Mesodermal cell (in vitro differentiated cells): ENCODE results near the gene RAPGEF1.

Experiments
- H3K27ac ChIP-seq: 2 replicates; pipeline ENCODE4 v1.7.0; 2013; ENCODE audit warnings: mild to moderate bottlenecking, low read depth, low read length, moderate library complexity; ENCODE audit not compliant: severe bottlenecking
- H3K36me3 ChIP-seq: 2 replicates; pipeline ENCODE4 v1.7.1; 2013; ENCODE audit warnings: mild to moderate bottlenecking, low read length, moderate library complexity; ENCODE audit not compliant: control insufficient read depth, insufficient read depth
- H3K4me1 ChIP-seq: one replicate; pipeline ENCODE4 v1.7.1; 2013; ENCODE audit warnings: mild to moderate bottlenecking, low read length; ENCODE audit not compliant: insufficient read depth, control insufficient read depth, poor library complexity, severe bottlenecking
- H3K4me3 ChIP-seq: 2 replicates; pipeline ENCODE4 v1.7.0; 2013; ENCODE audit warnings: low read length, control low read depth, mild to moderate bottlenecking; ENCODE audit not compliant: insufficient read depth, poor library complexity, severe bottlenecking; ENCODE audit errors: extremely low read depth
- H3K9me3 ChIP-seq: 2 replicates; pipeline ENCODE4 v1.7.1; 2013; ENCODE audit warnings: mild to moderate bottlenecking, low read length, moderate library complexity; ENCODE audit not compliant: control insufficient read depth
- WGBS, 2 experiments: methylation state at CpG; one replicate each; pipeline ENCODE4 v1.1.5; 2013; ENCODE audit warnings: missing lambda C conversion rate in 2 of 2; ENCODE audit not compliant: insufficient coverage in 2 of 2; 5-methylcytosine and 5-hydroxymethylcytosine counted together

RAPGEF1 gene

DNA sequence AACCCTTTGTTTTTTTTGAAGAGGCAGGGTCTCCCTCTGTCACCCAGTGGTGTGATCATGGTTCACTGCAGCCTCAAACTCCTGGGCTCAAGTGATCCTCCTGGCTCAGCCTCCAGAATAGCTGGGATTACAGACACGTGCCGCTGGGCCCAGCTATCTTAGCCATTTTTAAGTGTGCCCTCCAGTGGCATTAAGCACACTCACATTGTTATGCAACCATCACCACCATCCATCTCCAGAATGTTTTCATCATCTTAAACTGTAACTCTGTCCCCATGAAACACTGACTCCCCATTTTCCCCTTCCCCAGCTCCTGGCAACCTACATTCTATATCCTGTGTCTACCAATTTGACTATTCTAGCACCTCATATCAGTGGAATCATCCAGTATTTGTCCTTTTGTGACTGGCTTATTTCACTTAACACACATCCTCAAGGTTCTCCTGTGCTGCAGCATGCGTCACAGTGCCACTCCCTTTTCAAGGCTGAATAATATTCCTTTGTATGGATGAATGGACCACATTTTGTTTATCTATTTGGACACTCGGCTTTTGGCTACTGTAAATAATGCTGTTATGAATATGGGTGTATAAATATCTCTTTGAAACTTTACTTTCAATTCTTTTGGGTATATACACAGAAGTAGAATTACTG is 12.5 kb upstream of the RAPGEF1 start:
- WGBS, 2 experiments, result 85 to 91% methylated on average over 2 to 3 of the region's 4 CpGs
- no peaks in the 10 kb centered on the region for H3K4me1 ChIP-seq
- H3K4me3 ChIP-seq, result no peak overlapping the region

GRCh38 chr9:131748411-131748955 is 8.6 kb upstream of the RAPGEF1 start:
- Histone ChIP-seq H3K4me3 (no peak overlapping the region), H3K9me3 (no peaks in the 10 kb centered on the region), H3K27ac (no peak overlapping the region), H3K36me3 (no peaks in the 10 kb centered on the region), H3K4me1 (peaks cover 3% of the 10 kb centered on the region)
- 80 to 85% methylated on average over 1 to 2 of the region's 5 CpGs for WGBS, 2 experiments

More for the DNA sequence above, 12.5 kb upstream of the RAPGEF1 start:
- Histone ChIP-seq H3K27ac (no peak overlapping the region), H3K9me3 (no peaks in the 10 kb centered on the region), H3K36me3 (no peaks in the 10 kb centered on the region)

- no peaks in the 10 kb centered on the region for H3K9me3 ChIP-seq
- no peak overlapping the region for H3K4me3 ChIP-seq
- H3K4me1 ChIP-seq, result peaks cover 3% of the 10 kb centered on the region
- no peak overlapping the region for H3K27ac ChIP-seq
- WGBS, 2 experiments, result 86% methylated on average over 1 of the region's 5 CpGs; no CpG with 5 or more reads in 1 of the 2 experiments
- no peaks in the 10 kb centered on the region for H3K36me3 ChIP-seq
Measured at GRCh38 chr9:131747352-131747751, 7.5 kb upstream of the RAPGEF1 start.

GRCh38 chr9:131745610-131746009 is 5.7 kb upstream of the RAPGEF1 start:
- Histone ChIP-seq H3K27ac (no peak overlapping the region), H3K4me3 (no peak overlapping the region), H3K9me3 (no peaks in the 10 kb centered on the region), H3K4me1 (peaks cover 3% of the 10 kb centered on the region), H3K36me3 (no peaks in the 10 kb centered on the region)
- WGBS, 2 experiments, result 86 to 92% methylated on average over 2 of the region's 2 CpGs

- Histone ChIP-seq H3K4me1 (peaks cover 3% of the 10 kb centered on the region), H3K9me3 (peaks cover 3% of the 10 kb centered on the region), H3K36me3 (no peaks in the 10 kb centered on the region), H3K4me3 (no peak overlapping the region), H3K27ac (no peak overlapping the region)
- WGBS, 2 experiments, result 86 to 97% methylated on average over 6 to 8 of the region's 8 CpGs
Measured at GRCh38 chr9:131744720-131745201, 4.9 kb upstream of the RAPGEF1 start.

DNA sequence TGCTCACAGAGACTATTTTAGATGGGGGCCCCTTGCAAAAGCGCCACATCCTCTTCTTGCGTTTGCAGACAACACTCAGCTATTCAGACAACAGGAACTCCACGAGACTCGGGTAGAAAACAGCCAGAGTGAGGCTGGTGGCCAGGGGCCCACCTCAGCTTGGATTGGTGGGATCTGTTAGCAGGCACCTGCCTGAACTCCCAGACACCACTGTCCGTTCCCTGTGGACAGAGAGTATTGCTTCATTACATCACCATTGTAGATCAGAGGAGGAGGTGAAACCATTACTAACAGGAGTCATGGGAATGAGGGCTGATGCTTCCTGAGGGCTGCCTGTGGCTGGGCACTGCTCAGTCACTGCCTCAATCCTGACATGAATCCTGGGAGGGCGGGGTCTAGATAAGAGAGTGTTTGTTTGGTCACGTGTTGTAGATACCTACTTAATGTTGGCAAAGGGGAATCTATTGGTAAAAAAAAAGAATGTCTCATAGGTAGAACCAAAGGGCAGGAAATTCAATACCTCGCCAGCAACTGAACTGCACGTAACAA is 4.4 kb upstream of the RAPGEF1 start:
- H3K36me3 ChIP-seq, result no peaks in the 10 kb centered on the region
- 90 to 91% methylated on average over 7 to 8 of the region's 9 CpGs for WGBS, 2 experiments

GRCh38 chr9:131743501-131743900 is 3.6 kb upstream of the RAPGEF1 start:
- Histone ChIP-seq H3K9me3 (peaks cover 3% of the 10 kb centered on the region), H3K4me3 (no peak overlapping the region), H3K27ac (no peak overlapping the region), H3K4me1 (peaks cover 3% of the 10 kb centered on the region), H3K36me3 (no peaks in the 10 kb centered on the region)
- 75 to 100% methylated on average over 1 of the region's 1 CpG for WGBS, 2 experiments

More for the DNA sequence above, 4.4 kb upstream of the RAPGEF1 start:
- Histone ChIP-seq H3K27ac (no peak overlapping the region), H3K4me3 (no peak overlapping the region), H3K9me3 (peaks cover 3% of the 10 kb centered on the region), H3K4me1 (peaks cover 3% of the 10 kb centered on the region)

GRCh38 chr9:131743096-131743495 is 3.2 kb upstream of the RAPGEF1 start:
- WGBS, 2 experiments, result 80 to 94% methylated on average over 2 of the region's 2 CpGs

DNA sequence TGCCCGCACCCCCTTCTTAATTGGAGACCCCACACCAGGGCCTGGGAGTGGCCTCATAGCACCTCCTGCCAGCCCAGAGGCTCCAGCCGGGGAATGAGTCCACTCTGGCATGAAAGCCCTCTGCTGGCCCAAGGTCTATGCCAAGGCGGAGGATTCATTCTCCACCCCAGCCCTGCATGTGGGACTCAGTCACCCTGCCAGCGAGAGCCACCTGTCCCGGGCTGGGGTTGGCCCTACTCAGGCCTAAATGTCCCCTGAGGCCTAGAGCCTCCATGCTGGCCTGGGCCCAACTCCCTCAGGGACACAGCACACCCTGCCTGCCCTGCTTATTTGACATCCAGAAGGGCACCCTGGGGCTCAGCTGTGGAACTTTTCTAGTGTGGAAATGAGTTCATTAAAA is 1.0 kb upstream of the RAPGEF1 start:
- Histone ChIP-seq H3K36me3 (peaks cover 7% of the 10 kb centered on the region), H3K4me1 (peaks cover 17% of the 10 kb centered on the region), H3K4me3 (no peak overlapping the region), H3K9me3 (peaks cover 3% of the 10 kb centered on the region), H3K27ac (no peak overlapping the region)
- 94 to 100% methylated on average over 4 to 5 of the region's 5 CpGs for WGBS, 2 experiments

More at GRCh38 chr9:131743096-131743495, 3.2 kb upstream of the RAPGEF1 start:
- Histone ChIP-seq H3K27ac (no peak overlapping the region), H3K4me3 (no peak overlapping the region), H3K36me3 (no peaks in the 10 kb centered on the region), H3K4me1 (peaks cover 3% of the 10 kb centered on the region), H3K9me3 (peaks cover 3% of the 10 kb centered on the region)

DNA sequence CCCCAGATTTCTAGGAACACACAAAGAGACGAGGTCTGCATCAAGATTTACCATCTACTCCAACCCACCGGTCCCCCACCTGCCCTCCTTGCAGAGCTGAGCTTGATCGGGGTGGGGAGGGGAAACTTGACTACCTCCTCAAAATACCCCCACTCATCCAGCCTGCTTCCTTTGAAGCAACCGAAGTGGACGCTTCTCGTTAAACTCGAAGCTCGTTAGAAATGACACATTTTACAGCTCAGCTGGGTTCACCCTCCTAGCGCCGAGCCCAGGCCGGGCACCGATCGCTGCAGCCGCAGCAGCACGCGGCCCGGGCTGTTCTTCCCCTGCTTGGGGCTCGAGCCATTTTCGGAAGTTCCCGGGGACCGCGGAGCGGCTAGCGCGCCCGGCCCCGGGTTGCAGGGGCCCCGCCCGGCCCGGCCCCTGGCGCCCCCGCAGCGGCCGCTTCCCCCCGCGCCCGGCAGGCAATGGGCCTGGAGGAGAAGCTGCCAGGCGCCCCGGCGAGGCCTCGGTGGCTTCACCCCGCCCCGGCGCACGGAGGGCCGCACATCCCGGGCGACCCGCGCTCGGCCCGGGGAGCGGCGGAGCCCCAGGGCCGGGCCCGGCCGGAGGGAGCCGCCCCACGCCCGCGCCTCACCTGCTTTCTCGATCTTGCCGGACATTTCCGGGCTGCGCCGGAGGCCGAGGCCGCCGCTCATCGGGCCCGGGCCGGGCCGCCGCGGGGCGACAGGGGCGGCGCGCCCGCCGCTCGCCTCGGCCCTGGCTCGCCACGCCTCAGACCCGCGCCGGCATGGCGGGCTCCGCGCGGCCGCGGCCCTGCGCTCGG is 530 bp downstream of the RAPGEF1 start:
- Histone ChIP-seq H3K4me1 (peaks cover 30% of the 10 kb centered on the region), H3K36me3 (peaks cover 12% of the 10 kb centered on the region), H3K27ac (no peak overlapping the region), H3K4me3 (peak overlapping the region; percentile 62), H3K9me3 (peaks cover 3% of the 10 kb centered on the region)
- WGBS, 2 experiments, result 1 to 2% methylated on average over 82 to 87 of the region's 96 CpGs
